HepG2 (cell line): ENCODE data around the gene DPH7. TPM values are rescaled to one million over a fixed set of nuclear protein-coding genes. Genes with fewer than 3 reads are reported as not detected.
A peak's percentile ranks its signal among the peaks of the same experiment; 100 is the strongest.

Experiments
- ARNTL ChIP-seq: sonication (generic); formaldehyde crosslinking; IDR thresholded peaks from 2 replicates; pipeline ENCODE4 v1.4.0; 2020; ENCODE audit warnings: mild to moderate bottlenecking, missing genetic modification reagents
- CBX5 ChIP-seq: sonication (generic); formaldehyde crosslinking; IDR thresholded peaks from 2 replicates; pipeline ENCODE4 v1.4.0; 2020; ENCODE audit warnings: missing genetic modification reagents, borderline replicate concordance
- FOXA1 ChIP-seq, 2 experiments: fragments of 450-650 bp in 1 of 2; sonication (generic) in 1 of 2; formaldehyde crosslinking in 1 of 2; IDR thresholded peaks; 2 replicates each; pipeline versions ENCODE4 v1.4.0 to v1.6.1; 2016 to 2020; ENCODE audit warnings: missing genetic modification reagents in 1 of 2
- GFI1 ChIP-seq: sonication (generic); formaldehyde crosslinking; IDR thresholded peaks from 2 replicates; pipeline ENCODE4 v1.5.0; 2020; ENCODE audit warnings: missing genetic modification reagents, mild to moderate bottlenecking, borderline replicate concordance
- GTF2F1 ChIP-seq: fragments of 150-350 bp; IDR thresholded peaks from 2 replicates; pipeline ENCODE4 v1.6.1; 2014; ENCODE audit warnings: low read length
- HDAC6 ChIP-seq: fragments of 200-600 bp; sonication (generic); IDR thresholded peaks from 2 replicates; pipeline ENCODE4 v1.7.0; 2017; ENCODE audit warnings: mild to moderate bottlenecking, antibody characterized with exemption, low read length, low read depth
- KAT7 ChIP-seq: IDR thresholded peaks from 2 replicates; pipeline ENCODE4 v1.6.1; 2018; ENCODE audit warnings: borderline replicate concordance, missing compliant biosample characterization
- KDM4B ChIP-seq: sonication (generic); formaldehyde crosslinking; IDR thresholded peaks from 2 replicates; pipeline ENCODE4 v1.4.0; 2020; ENCODE audit warnings: missing genetic modification reagents
- NONO ChIP-seq, 2 experiments: fragments of 450-650 bp in 1 of 2; sonication (generic) in 1 of 2; formaldehyde crosslinking in 1 of 2; IDR thresholded peaks in 1 of 2; conservative IDR thresholded peaks in 1 of 2; 2 replicates each; pipeline versions ENCODE4 v1.6.1 to v1.8.0; 2017 to 2022; ENCODE audit warnings: mild to moderate bottlenecking in 1 of 2, missing genetic modification reagents in 1 of 2, moderate library complexity in 1 of 2
- PAF1 ChIP-seq: IDR thresholded peaks from 2 replicates; pipeline ENCODE4 v1.6.1; 2016; ENCODE audit warnings: missing genetic modification reagents, missing compliant biosample characterization
- RFX5 ChIP-seq: IDR thresholded peaks from 2 replicates; pipeline ENCODE4 v1.6.1; 2011; ENCODE audit warnings: low read depth, low read length, improper control_type of control experiment
- SALL1 ChIP-seq: sonication (generic); formaldehyde crosslinking; IDR thresholded peaks from 2 replicates; pipeline ENCODE4 v1.8.0; 2022; ENCODE audit warnings: mild to moderate bottlenecking, missing genetic modification reagents
- SMAD1 ChIP-seq: sonication (generic); formaldehyde crosslinking; IDR thresholded peaks from 2 replicates; pipeline ENCODE4 v1.4.0; 2020; ENCODE audit warnings: missing genetic modification reagents, low read depth, mild to moderate bottlenecking, borderline replicate concordance
- STAT5B ChIP-seq: sonication (generic); formaldehyde crosslinking; IDR thresholded peaks from 2 replicates; pipeline ENCODE4 v1.4.0; 2020; ENCODE audit warnings: missing genetic modification reagents
- TAF1 ChIP-seq: sonication (generic); formaldehyde crosslinking; IDR thresholded peaks from 2 replicates; pipeline ENCODE4 v1.4.0; 2020; ENCODE audit warnings: missing genetic modification reagents
- TOPORS ChIP-seq: sonication (generic); formaldehyde crosslinking; IDR thresholded peaks from 2 replicates; pipeline ENCODE4 v1.8.0; 2023; ENCODE audit warnings: mild to moderate bottlenecking, missing genetic modification reagents
- ZC3H13 ChIP-seq: sonication (generic); formaldehyde crosslinking; IDR thresholded peaks from 2 replicates; pipeline ENCODE4 v1.8.1; 2023; ENCODE audit warnings: mild to moderate bottlenecking, missing genetic modification reagents, moderate library complexity
- ZEB1 ChIP-seq: IDR thresholded peaks from 2 replicates; pipeline ENCODE4 v1.6.1; 2012; ENCODE audit warnings: mild to moderate bottlenecking, low read depth, inconsistent platforms; ENCODE audit not compliant: insufficient replicate concordance
- ZNF180 ChIP-seq: sonication (generic); formaldehyde crosslinking; IDR thresholded peaks from 2 replicates; pipeline ENCODE4 v1.4.0; 2020; ENCODE audit warnings: low read depth, missing genetic modification reagents, borderline replicate concordance
- ZNF343 ChIP-seq: sonication (generic); formaldehyde crosslinking; IDR thresholded peaks from 2 replicates; pipeline ENCODE4 v1.4.0; 2020; ENCODE audit warnings: mild to moderate bottlenecking, missing genetic modification reagents
- polyA plus RNA-seq, 8 experiments: library from polyadenylated mRNA; depleted of rRNA in 3 of 8; stranded (reverse) in 7 of 8; unstranded in 1 of 8; fragments of >200 nt; fragmentation: Illumina TruSeq in 4 of 8; extraction: Trizol in 4 of 8; gene quantifications; 2 replicates each; pipeline versions ENCODE4 v1.2.1 to v1.2.3, GENCODE V29; 2011 to 2016; ENCODE audit warnings: low read depth in 4 of 8, missing spikeins in 1 of 8, mixed read lengths in 1 of 8; ENCODE audit not compliant: insufficient read depth in 1 of 8
- total RNA-seq, 5 experiments: library from RNA; depleted of rRNA; stranded (reverse); fragments of >200 nt; fragmentation: Illumina TruSeq; extraction: Trizol; gene quantifications; 2 replicates each; pipeline ENCODE4 v1.2.3, GENCODE V29; 2016; ENCODE audit warnings: low read depth in 1 of 5
- TF ChIP-seq, protein P1 (sequence below): sonication (generic); formaldehyde crosslinking; IDR thresholded peaks from 2 replicates; pipeline ENCODE4 v1.4.0; 2020; ENCODE audit warnings: missing genetic modification reagents, borderline replicate concordance
- TF ChIP-seq, protein P2 (sequence below): sonication (generic); formaldehyde crosslinking; IDR thresholded peaks from 2 replicates; pipeline ENCODE4 v1.8.0; 2022; ENCODE audit warnings: mild to moderate bottlenecking, missing genetic modification reagents, borderline replicate concordance
- TF ChIP-seq, protein P3 (sequence below): sonication (generic); IDR thresholded peaks from 2 replicates; pipeline ENCODE4 v1.6.1; 2016; ENCODE audit warnings: low read depth, borderline replicate concordance
- TF ChIP-seq, protein P4 (sequence below): sonication (generic); formaldehyde crosslinking; IDR thresholded peaks from 2 replicates; pipeline ENCODE4 v1.4.0; 2020; ENCODE audit warnings: missing genetic modification reagents, borderline replicate concordance

The DPH7 gene
- total and polyA plus RNA-seq, 2 of the 13 experiments (the other 11 are each of a cell fraction or from before 2014, with no cell fraction given) = 27.6 to 31.6 TPM

DNA sequence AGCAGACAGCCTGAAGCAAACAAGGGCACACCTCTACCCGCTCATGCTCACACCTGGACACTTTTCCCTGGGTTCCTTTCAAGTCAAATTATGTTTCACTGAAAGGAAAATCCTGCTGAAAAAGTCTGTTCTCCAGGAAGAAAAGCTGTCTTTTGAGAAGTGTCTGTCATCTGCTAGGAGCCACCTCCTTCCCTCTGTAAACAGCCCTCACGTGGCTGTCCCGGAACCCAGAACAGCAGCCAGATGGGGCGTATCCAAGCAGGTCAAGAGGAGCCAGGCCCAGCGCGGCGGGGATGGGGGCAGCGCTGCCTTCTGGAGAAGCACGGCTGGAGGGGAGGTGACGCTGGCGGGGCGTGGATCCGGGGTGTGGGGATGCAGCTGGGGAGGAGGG lies 28.5 kb downstream of the DPH7 start, which contains the start of gene PNPLA7 (continued):
- TF ChIP-seq, protein P1, sequence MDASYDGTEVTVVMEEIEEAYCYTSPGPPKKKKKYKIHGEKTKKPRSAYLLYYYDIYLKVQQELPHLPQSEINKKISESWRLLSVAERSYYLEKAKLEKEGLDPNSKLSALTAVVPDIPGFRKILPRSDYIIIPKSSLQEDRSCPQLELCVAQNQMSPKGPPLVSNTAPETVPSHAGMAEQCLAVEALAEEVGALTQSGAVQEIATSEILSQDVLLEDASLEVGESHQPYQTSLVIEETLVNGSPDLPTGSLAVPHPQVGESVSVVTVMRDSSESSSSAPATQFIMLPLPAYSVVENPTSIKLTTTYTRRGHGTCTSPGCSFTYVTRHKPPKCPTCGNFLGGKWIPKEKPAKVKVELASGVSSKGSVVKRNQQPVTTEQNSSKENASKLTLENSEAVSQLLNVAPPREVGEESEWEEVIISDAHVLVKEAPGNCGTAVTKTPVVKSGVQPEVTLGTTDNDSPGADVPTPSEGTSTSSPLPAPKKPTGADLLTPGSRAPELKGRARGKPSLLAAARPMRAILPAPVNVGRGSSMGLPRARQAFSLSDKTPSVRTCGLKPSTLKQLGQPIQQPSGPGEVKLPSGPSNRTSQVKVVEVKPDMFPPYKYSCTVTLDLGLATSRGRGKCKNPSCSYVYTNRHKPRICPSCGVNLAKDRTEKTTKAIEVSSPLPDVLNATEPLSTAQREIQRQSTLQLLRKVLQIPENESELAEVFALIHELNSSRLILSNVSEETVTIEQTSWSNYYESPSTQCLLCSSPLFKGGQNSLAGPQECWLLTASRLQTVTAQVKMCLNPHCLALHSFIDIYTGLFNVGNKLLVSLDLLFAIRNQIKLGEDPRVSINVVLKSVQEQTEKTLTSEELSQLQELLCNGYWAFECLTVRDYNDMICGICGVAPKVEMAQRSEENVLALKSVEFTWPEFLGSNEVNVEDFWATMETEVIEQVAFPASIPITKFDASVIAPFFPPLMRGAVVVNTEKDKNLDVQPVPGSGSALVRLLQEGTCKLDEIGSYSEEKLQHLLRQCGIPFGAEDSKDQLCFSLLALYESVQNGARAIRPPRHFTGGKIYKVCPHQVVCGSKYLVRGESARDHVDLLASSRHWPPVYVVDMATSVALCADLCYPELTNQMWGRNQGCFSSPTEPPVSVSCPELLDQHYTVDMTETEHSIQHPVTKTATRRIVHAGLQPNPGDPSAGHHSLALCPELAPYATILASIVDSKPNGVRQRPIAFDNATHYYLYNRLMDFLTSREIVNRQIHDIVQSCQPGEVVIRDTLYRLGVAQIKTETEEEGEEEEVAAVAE = peak; percentile 29; the same call in 1 of the 2 replicates
- TF ChIP-seq SALL1 (CRISPR knock-in tag) (peak; percentile 44; the same call in 1 of the 2 replicates), SMAD1 (CRISPR knock-in tag) (no peak), CBX5 (CRISPR knock-in tag) (no peak), ARNTL (CRISPR knock-in tag) (peak; percentile 95), TAF1 (CRISPR knock-in tag) (no peak), STAT5B (no peak), FOXA1 (IDR thresholded peaks at IDR 0.05) (no peak), FOXA1 (CRISPR knock-in tag; IDR thresholded peaks at IDR 0.05) (peak; percentile 94), GFI1 (no peak), ZNF343 (CRISPR knock-in tag) (no peak), ZEB1 (no peak), ZNF180 (CRISPR knock-in tag) (no peak), NONO (IDR thresholded peaks at IDR 0.05) (no peak), NONO (CRISPR knock-in tag; conservative IDR thresholded peaks at IDR 0.05) (0 out of 2 replicates have a peak, but pooled peaks have one; percentile 33), PAF1 (CRISPR knock-in tag) (no peak), KAT7 (CRISPR knock-in tag) (no peak), GTF2F1 (no peak), ZC3H13 (CRISPR knock-in tag) (no peak), TOPORS (CRISPR knock-in tag) (no peak), HDAC6 (no peak), RFX5 (no peak), KDM4B (CRISPR knock-in tag) (no peak)
- TF ChIP-seq, protein P2, sequence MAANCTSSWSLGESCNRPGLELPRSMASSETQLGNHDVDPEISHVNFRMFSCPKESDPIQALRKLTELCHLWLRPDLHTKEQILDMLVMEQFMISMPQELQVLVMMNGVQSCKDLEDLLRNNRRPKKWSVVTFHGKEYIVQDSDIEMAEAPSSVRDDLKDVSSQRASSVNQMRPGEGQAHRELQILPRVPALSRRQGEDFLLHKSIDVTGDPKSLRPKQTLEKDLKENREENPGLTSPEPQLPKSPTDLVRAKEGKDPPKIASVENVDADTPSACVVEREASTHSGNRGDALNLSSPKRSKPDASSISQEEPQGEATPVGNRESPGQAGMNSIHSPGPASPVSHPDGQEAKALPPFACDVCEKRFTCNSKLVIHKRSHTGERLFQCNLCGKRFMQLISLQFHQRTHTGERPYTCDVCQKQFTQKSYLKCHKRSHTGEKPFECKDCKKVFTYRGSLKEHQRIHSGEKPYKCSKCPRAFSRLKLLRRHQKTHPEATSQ = no peak
- TF ChIP-seq, protein P3, sequence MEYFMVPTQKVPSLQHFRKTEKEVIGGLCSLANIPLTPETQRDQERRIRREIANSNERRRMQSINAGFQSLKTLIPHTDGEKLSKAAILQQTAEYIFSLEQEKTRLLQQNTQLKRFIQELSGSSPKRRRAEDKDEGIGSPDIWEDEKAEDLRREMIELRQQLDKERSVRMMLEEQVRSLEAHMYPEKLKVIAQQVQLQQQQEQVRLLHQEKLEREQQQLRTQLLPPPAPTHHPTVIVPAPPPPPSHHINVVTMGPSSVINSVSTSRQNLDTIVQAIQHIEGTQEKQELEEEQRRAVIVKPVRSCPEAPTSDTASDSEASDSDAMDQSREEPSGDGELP = peak; percentile 57; the same call in 1 of the 2 replicates
- TF ChIP-seq, protein P4, sequence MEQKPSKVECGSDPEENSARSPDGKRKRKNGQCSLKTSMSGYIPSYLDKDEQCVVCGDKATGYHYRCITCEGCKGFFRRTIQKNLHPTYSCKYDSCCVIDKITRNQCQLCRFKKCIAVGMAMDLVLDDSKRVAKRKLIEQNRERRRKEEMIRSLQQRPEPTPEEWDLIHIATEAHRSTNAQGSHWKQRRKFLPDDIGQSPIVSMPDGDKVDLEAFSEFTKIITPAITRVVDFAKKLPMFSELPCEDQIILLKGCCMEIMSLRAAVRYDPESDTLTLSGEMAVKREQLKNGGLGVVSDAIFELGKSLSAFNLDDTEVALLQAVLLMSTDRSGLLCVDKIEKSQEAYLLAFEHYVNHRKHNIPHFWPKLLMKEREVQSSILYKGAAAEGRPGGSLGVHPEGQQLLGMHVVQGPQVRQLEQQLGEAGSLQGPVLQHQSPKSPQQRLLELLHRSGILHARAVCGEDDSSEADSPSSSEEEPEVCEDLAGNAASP (CRISPR knock-in tag) = no peak
